GM20000 (cell line): ENCODE measurements around the gene USP44.
"Not testable (repeated sequence)": the region's sequence is repeated elsewhere in the genome, so short reads cannot be mapped to it uniquely, and the experiment has no call there.

Experiments used
- DNase-seq: peaks from one replicate; pipeline ENCODE4 v3.0.0; 2012; ENCODE audit warnings: low spot score
- TF ChIP-seq, protein P1 (sequence below): IDR thresholded peaks from 2 replicates; pipeline ENCODE4 v1.5.1; 2012; ENCODE audit warnings: mild to moderate bottlenecking, control low read depth; ENCODE audit errors: extremely low read depth, missing control alignments

Gene USP44

GRCh38 chr12:95583933-95584332 is 32.7 kb upstream of the USP44 start:
- no peak for DNase-seq
- TF ChIP-seq, protein P1, sequence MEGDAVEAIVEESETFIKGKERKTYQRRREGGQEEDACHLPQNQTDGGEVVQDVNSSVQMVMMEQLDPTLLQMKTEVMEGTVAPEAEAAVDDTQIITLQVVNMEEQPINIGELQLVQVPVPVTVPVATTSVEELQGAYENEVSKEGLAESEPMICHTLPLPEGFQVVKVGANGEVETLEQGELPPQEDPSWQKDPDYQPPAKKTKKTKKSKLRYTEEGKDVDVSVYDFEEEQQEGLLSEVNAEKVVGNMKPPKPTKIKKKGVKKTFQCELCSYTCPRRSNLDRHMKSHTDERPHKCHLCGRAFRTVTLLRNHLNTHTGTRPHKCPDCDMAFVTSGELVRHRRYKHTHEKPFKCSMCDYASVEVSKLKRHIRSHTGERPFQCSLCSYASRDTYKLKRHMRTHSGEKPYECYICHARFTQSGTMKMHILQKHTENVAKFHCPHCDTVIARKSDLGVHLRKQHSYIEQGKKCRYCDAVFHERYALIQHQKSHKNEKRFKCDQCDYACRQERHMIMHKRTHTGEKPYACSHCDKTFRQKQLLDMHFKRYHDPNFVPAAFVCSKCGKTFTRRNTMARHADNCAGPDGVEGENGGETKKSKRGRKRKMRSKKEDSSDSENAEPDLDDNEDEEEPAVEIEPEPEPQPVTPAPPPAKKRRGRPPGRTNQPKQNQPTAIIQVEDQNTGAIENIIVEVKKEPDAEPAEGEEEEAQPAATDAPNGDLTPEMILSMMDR: no peak

- TF ChIP-seq, protein P1: no peak
- no peak for DNase-seq
Measured at GRCh38 chr12:95582230-95583058, 31.2 kb upstream of the USP44 start.

GRCh38 chr12:95577820-95578219 is 26.5 kb upstream of the USP44 start:
- no peak for DNase-seq
- TF ChIP-seq, protein P1: no peak

DNA sequence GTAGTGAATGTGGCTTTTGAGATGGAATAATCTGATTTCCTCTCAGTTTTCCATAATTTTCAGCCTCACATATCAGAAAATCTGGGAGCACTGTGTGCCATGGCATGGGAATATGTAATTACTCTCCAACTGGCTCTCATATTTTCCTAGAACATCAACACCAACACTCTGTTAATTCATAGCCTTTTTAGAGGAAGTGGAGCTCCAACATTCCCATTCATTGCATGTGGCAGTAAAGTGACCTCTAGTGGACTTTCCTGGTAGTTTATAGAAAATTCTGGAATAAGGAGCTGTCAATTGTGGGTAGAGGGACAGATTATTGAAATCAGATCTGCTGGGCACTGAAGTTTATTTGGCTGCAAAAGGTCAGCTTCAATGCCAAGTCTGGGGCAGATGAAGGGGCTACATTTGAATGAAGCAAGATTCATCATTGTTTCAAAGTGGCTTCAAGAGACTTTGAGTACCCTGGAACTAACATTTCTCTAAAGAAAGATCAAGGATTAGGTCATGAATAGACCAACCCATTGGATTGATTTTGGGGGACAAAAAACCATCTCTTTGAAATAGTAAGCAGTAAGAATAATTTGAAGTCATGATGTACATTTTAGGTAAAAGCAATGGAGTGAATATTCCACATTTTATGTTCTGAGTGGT is 23.6 kb upstream of the USP44 start:
- TF ChIP-seq, protein P1: peak; percentile 11

DNA sequence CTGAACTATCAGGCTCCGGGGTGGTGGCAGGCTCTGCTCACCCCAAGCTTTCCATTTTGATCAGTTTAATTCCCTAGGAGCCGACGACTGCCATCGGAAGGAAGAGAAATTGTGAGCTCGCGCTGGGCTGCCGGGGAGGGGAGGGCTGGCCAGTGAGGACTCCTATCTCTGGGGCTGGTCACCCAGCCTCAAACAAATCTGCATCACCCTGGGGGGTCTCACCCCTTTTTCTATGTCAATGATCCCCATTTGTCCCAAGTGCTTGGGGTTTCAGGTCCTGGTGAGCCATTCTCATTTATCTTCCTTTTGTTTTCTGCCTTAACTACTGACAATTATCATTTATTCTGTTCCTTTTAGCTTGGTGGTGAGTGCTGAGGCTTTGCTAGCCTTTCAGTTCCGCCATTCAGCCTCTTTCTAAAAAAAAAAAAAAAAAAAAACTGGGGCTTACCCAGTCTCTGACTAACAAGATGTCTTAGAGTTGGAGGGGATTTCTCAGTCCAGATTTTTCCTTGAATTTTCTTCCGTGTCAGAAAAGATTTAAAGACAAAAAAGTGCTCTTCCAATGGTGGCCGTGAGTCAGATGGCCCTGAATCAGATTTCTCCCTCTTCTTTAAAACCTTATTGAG is 22.8 kb upstream of the USP44 start:
- DNase-seq: peak; percentile 54
- TF ChIP-seq, protein P1: no peak

More for the DNA sequence above, 23.6 kb upstream of the USP44 start:
- no peak for DNase-seq

DNA sequence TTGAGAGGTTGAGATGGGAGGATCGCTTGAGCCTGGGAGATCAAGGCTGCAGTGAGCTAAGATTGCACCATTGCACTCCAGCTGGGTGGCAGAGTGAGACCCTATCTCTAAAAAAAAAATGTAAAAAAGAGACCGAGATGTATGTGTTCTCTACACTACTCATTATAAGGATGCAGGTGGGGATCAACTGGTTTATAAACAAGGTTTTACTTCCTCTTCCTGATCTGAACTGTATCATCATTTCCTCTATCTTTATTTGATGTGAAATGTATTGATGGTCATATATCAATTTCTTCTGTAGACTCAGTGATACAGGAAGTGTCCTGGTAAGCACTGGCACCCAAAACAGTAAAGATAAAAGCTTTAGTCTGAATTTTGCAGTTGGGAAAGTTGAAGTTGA is 20.1 kb upstream of the USP44 start:
- no peak for DNase-seq
- TF ChIP-seq, protein P1: no peak

DNA sequence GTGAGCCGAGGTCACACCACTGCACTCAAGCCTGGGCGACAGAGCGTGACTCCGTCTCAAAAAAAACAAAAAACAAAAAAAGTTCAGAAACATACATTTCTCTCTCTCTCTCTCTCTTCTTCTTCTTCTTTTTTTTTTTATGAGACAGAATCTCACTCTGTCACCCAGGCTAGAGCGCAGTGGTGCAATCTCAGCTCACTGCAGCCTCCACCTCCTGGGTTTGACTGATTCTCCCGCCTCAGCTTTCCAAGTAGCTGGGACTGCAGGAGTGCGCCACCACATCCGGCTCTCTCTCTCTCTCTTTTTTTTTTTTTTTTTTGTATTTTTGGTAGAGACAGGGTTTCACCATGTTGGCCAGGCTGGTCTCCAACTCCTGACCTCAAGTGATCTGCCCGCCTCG is 16.8 kb upstream of the USP44 start:
- DNase-seq: not testable (repeated sequence)
